Choroid plexus epithelial cell (primary cell): ENCODE results near the gene CHRM5.
A peak's percentile ranks its signal among the peaks of the same experiment; 100 is the strongest.

Source experiments
- DNase-seq: peaks from one replicate; pipeline ENCODE4 v3.0.0-alpha.2; 2010; ENCODE audit warnings: low read depth
- H3K4me3 ChIP-seq: 2 replicates; pipeline ENCODE4 v1.5.1; 2011; ENCODE audit warnings: low read depth, mild to moderate bottlenecking, control low read depth, low read length, moderate library complexity
- CTCF ChIP-seq: conservative IDR thresholded peaks from 2 replicates; pipeline ENCODE4 v1.5.1; 2011; ENCODE audit warnings: low read depth, mild to moderate bottlenecking, control low read depth, inconsistent platforms, low read length, moderate library complexity

The CHRM5 gene

GRCh38 chr15:34107315-34107714 is 139.0 kb downstream of the CHRM5 start:
- no peak for DNase-seq
- no peak for TF ChIP-seq CTCF
- no peak overlapping the region for H3K4me3 ChIP-seq

GRCh38 chr15:34109797-34110663 is 141.7 kb downstream of the CHRM5 start:
- peak; percentile 77 for DNase-seq

DNA sequence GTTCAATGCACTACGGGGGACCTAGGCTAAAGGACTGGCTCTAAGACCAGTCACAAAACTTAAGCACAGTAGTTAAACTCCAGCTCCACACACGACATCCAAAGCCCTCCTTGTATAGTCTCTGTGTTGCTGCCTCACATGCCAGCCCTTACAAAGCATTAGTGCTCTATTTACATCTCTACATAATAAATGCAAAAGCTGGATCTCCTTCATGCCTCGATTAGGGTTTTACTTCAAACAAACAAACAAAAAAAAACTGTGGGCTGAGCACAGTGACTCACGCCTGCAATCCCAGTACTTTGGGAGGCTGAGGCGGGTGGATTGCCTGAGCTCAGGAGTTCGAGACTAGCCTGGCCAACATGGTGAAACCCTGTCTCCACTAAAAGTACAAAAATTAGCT is 143.2 kb downstream of the CHRM5 start:
- no peak overlapping the region for H3K4me3 ChIP-seq
- TF ChIP-seq CTCF, result no peak
- DNase-seq, result no peak

More at GRCh38 chr15:34109797-34110663, 141.7 kb downstream of the CHRM5 start:
- TF ChIP-seq CTCF, result peak; percentile 74
- H3K4me3 ChIP-seq, result no peak overlapping the region

- no peak overlapping the region for H3K4me3 ChIP-seq
- DNase-seq, result no peak
- no peak for TF ChIP-seq CTCF
These were observed 145.9 kb downstream of the CHRM5 start for GRCh38 chr15:34114215-34114614.

GRCh38 chr15:34114739-34115138 is 146.4 kb downstream of the CHRM5 start:
- H3K4me3 ChIP-seq, result no peak overlapping the region
- TF ChIP-seq CTCF, result no peak
- no peak for DNase-seq

DNA sequence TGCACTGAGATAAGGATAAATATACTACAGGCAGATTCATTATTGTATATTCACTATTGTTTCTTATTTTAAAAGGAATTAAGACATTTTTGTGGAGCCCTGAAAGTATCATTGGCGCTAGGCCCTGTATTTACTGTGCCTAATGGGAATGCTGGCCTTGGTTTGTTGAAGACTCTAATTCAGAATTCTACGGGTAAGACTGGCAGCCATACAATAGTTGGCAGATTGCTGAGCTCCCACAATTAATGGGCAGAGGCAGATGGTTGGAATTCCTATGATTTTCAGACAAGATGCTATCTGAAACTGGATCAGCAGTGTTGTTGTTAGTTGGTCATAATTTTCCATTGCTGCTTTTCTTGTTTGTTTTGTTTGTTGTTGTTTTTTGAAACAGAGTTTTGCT is 148.3 kb downstream of the CHRM5 start:
- DNase-seq, result no peak

More for the DNA sequence above, 148.3 kb downstream of the CHRM5 start:
- H3K4me3 ChIP-seq, result no peak overlapping the region
- no peak for TF ChIP-seq CTCF
